RPMI7951 (cell line): ENCODE data around the gene CAGE1. TPM values are rescaled to one million over a fixed set of nuclear protein-coding genes. Genes with fewer than 3 reads are reported as not detected.

ENCODE experiments used
- DNase-seq: peaks from one replicate; pipeline ENCODE4 v3.0.0-alpha.2; 2012; ENCODE audit warnings: low read depth
- total RNA-seq: library from RNA; depleted of rRNA; stranded (reverse); fragments of >200 nt; shearing (Covaris generic); gene quantifications from 2 replicates; pipeline ENCODE4 v1.2.3, GENCODE V29; 2014; rRNA removed

Gene CAGE1
- total RNA-seq, 1 experiment from 2014 or later: not detected

- no peak for DNase-seq
Measured at GRCh38 chr6:7311917-7312615, 77.5 kb downstream of the CAGE1 start.

GRCh38 chr6:7311176-7311575 is 78.4 kb downstream of the CAGE1 start:
- no peak for DNase-seq

GRCh38 chr6:7309050-7309449 is 80.5 kb downstream of the CAGE1 start:
- no peak for DNase-seq

- DNase-seq: no peak
Measured at GRCh38 chr6:7307533-7307932, 82.0 kb downstream of the CAGE1 start.

- no peak for DNase-seq
Measured at GRCh38 chr6:7304821-7305220, 84.7 kb downstream of the CAGE1 start.

- no peak for DNase-seq
Measured at GRCh38 chr6:7301702-7302101, 87.8 kb downstream of the CAGE1 start.

- DNase-seq: no peak
Measured at GRCh38 chr6:7300926-7301325, 88.6 kb downstream of the CAGE1 start.

- no peak for DNase-seq
Measured at GRCh38 chr6:7298113-7298512, 91.4 kb downstream of the CAGE1 start.

GRCh38 chr6:7296602-7297001 is 92.9 kb downstream of the CAGE1 start:
- DNase-seq: no peak

GRCh38 chr6:7295916-7296315 is 93.6 kb downstream of the CAGE1 start:
- DNase-seq: no peak

- no peak for DNase-seq
Measured at GRCh38 chr6:7292596-7293255, 96.8 kb downstream of the CAGE1 start.

GRCh38 chr6:7290079-7290478 is 99.5 kb downstream of the CAGE1 start:
- no peak for DNase-seq

- DNase-seq: no peak
Measured at GRCh38 chr6:7285416-7285815, 104.1 kb downstream of the CAGE1 start.

- no peak for DNase-seq
Measured at GRCh38 chr6:7283676-7284075, 105.9 kb downstream of the CAGE1 start.

GRCh38 chr6:7282097-7282906 is 107.2 kb downstream of the CAGE1 start:
- DNase-seq: no peak

Other genes starting within 250 kb of the CAGE1 start
- gene SSR1, start 76.5 kb downstream of the CAGE1 start, total RNA-seq: 112 and 119 TPM in 2 replicates
- gene RIOK1, start 66 bp upstream of the CAGE1 start, total RNA-seq: 11.9 and 15.5 TPM in 2 replicates
- gene DSP, start 151.9 kb upstream of the CAGE1 start, total RNA-seq: under 0.01 TPM in 2 replicates
- gene SNRNP48, start 200.5 kb upstream of the CAGE1 start, total RNA-seq: 18.5 and 19.2 TPM in 2 replicates